ENCODE data around the gene NAIP. TPM values are rescaled to one million over a fixed set of nuclear protein-coding genes. Genes with fewer than 3 reads are reported as not detected.
"Not testable (repeated sequence)": the region's sequence is repeated elsewhere in the genome, so short reads cannot be mapped to it uniquely, and the experiment has no call there.

NAIP gene
- total RNA-seq, 2 experiments from 2014 or later, result 11.1 to 11.3 TPM

DNA sequence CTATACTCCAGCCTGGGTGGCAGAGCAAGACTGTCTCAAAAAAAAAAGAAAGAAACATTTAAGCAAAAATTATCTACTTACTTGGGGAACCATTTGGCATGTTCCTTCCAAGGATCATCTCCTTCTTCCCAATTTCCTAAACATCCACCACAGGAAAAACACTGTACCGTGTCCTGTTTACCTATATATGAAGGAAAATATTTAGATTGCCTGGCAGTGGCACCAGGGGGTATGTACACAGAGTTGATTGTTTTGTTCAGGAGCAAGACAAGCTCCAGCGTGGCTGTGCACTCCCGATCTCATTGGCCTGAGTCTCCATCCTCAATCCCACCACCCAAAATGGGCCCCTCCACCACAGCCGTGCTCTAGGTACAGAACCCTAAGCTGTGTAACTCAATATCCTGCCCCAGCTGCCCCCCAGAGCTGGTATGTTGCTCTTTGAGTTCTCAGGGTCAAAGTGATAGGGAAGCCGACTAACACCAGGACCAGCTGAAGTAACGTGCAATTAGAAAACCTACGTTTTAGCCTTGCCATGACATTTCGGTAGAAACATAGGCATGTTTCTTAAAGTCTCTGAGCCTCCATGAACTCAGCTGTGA is 13.8 kb downstream of the NAIP start:
- no peak overlapping the region for H3K4me3 Mint-ChIP-seq
- DNase-seq, result no peak
- H3K4me1 Mint-ChIP-seq (ENCODE audit: low read depth), result no peaks in the 10 kb centered on the region
- POLR2A ChIA-PET, result no interaction called here
- H3K36me3 Mint-ChIP-seq (ENCODE audit: low read depth), result no peaks in the 10 kb centered on the region
- CTCF ChIA-PET, result no interaction called here
- no peaks in the 10 kb centered on the region for H3K27me3 Mint-ChIP-seq (ENCODE audit: low read depth)
- H3K9me3 Mint-ChIP-seq (ENCODE audit: insufficient read depth), result no peaks in the 10 kb centered on the region
- no peak overlapping the region for H3K27ac Mint-ChIP-seq
- no peak for ATAC-seq

DNA sequence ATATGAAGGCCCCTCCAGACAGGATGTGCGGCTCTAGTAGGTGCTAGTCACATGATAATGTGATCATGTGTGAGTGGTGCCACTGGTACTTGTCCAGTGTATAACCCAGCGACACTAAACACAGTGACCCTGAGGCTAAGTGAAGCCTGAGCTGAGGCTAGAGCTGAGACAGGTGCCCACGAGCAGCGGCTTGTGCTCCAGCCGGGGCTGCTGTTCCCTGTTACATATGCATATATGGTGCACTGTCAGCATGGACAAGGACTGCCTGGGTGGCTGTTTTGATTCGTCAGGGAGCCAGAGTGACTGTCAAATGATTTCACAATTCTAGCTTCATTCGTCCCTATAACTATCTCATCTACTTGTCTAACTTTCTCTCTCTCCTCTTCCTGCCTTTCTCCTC is 18.2 kb downstream of the NAIP start:
- H3K27me3 Mint-ChIP-seq (ENCODE audit: low read depth); H3K9me3 Mint-ChIP-seq (ENCODE audit: insufficient read depth); H3K27ac Mint-ChIP-seq; H3K4me3 Mint-ChIP-seq; CTCF ChIA-PET; DNase-seq; H3K4me1 Mint-ChIP-seq (ENCODE audit: low read depth); POLR2A ChIA-PET; H3K36me3 Mint-ChIP-seq (ENCODE audit: low read depth); ATAC-seq: not testable (repeated sequence)

DNA sequence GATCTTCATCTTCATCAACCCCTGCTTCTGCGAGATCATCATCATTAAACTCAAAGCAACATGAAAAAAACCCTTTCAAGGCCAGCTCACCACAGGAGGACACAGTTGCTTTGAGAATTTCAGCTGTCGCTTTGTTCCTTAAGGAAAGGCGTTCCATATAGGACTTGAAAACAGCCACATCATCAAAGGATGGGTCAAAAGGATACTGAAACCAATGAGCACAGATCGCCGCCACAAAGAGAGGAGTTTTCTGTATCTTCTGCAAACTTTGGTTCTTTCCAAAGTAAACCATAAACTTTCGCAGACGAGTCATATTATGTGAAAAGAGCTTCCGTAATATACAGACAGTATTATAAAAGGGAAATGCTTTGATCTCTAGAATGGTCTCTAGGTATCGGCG is 40.3 kb downstream of the NAIP start:
- H3K27ac Mint-ChIP-seq, CTCF ChIA-PET: not testable (repeated sequence)

DNA sequence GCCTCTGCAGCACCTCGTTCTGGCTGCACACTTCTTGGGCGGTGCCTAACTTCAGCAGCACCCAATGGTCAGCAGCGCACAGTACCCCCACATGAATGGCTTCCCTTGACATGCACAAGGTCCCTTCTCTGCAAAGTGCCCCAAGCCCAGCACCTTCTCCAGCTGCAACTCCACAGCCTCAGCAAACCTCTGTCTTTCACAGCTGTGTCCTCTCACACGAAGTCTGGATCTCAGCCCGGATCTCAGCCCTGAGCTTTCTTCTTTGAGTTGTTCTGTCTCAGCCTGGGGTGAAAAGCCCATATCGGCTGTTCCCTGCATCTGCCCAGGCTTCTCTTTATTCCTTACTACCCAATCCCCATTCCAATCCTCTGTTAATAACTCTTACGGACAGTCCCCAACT is 57.9 kb downstream of the NAIP start:
- H3K36me3 Mint-ChIP-seq (ENCODE audit: low read depth); H3K27me3 Mint-ChIP-seq (ENCODE audit: low read depth); H3K9me3 Mint-ChIP-seq (ENCODE audit: insufficient read depth); H3K4me1 Mint-ChIP-seq (ENCODE audit: low read depth); ATAC-seq; H3K4me3 Mint-ChIP-seq; POLR2A ChIA-PET; H3K27ac Mint-ChIP-seq; CTCF ChIA-PET; DNase-seq: not testable (repeated sequence)

More for the DNA sequence above, 40.3 kb downstream of the NAIP start:
- H3K9me3 Mint-ChIP-seq (ENCODE audit: insufficient read depth); H3K36me3 Mint-ChIP-seq (ENCODE audit: low read depth); DNase-seq; H3K4me3 Mint-ChIP-seq; ATAC-seq; H3K27me3 Mint-ChIP-seq (ENCODE audit: low read depth); POLR2A ChIA-PET; H3K4me1 Mint-ChIP-seq (ENCODE audit: low read depth): not testable (repeated sequence)

DNA sequence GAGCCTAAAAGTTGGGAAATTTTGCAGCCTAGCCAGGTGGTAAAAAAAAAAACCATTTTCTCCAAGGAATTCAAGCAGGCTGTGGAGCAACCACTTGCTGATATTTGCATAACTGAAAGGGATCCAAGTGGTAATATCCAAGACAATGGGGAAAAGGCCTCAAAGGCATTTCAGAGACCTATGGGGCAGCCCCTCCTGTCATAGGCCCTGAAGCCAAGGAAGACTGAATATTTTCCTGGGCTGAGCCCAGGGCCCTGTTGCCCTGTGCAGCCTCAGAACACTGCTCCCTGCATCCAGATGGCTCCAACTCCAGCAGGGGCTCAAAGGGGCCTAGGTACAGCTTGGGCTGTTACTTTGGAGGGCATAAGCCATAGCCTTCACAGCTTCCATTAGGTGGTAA is 60.6 kb downstream of the NAIP start:
- POLR2A ChIA-PET; H3K27ac Mint-ChIP-seq; H3K4me3 Mint-ChIP-seq; H3K4me1 Mint-ChIP-seq (ENCODE audit: low read depth); CTCF ChIA-PET; ATAC-seq; H3K9me3 Mint-ChIP-seq (ENCODE audit: insufficient read depth); H3K27me3 Mint-ChIP-seq (ENCODE audit: low read depth); DNase-seq; H3K36me3 Mint-ChIP-seq (ENCODE audit: low read depth): not testable (repeated sequence)

DNA sequence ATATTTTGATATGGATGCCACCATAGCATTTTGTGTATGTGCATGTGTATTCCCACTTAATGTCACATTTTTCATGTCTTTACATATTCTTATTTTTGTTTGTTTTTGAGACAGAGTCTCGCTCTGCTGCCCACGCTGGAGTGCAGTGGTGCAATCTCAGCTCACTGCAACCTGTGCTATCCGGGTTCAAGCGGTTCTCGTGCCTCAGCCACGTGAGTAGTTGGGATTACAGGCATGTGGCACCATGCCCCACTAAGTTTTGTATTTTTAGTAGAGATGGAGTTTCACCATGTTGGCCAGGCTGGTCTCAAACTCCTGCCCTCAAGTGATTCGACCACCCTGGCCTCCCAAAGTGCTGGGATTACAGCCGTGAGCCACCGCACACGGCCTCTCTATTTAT is 72.1 kb downstream of the NAIP start:
- POLR2A ChIA-PET; H3K4me1 Mint-ChIP-seq (ENCODE audit: low read depth); ATAC-seq; H3K9me3 Mint-ChIP-seq (ENCODE audit: insufficient read depth); CTCF ChIA-PET; H3K27me3 Mint-ChIP-seq (ENCODE audit: low read depth); DNase-seq; H3K27ac Mint-ChIP-seq; H3K4me3 Mint-ChIP-seq; H3K36me3 Mint-ChIP-seq (ENCODE audit: low read depth): not testable (repeated sequence)

DNA sequence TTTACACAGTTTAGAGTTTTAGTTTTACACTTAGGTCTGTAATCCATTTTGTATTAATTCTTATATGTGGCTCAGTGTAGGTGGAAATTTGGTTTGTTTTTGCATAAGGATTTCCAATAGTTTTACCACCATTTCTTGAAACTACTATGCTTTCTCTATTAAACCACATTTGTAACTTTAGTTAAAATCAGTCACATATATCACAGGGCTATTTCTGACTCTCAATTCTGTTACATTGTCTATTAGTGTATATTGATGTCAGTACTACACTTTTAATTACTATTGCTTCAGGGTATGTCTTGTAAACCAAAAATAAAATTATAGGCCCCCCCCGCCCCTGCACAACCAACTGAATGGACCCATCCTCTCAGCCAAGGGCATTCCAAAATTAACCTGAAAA is 92.6 kb downstream of the NAIP start:
- H3K4me3 Mint-ChIP-seq; H3K36me3 Mint-ChIP-seq (ENCODE audit: low read depth); H3K27me3 Mint-ChIP-seq (ENCODE audit: low read depth); H3K9me3 Mint-ChIP-seq (ENCODE audit: insufficient read depth); POLR2A ChIA-PET; ATAC-seq; H3K27ac Mint-ChIP-seq; H3K4me1 Mint-ChIP-seq (ENCODE audit: low read depth); DNase-seq; CTCF ChIA-PET: not testable (repeated sequence)

DNA sequence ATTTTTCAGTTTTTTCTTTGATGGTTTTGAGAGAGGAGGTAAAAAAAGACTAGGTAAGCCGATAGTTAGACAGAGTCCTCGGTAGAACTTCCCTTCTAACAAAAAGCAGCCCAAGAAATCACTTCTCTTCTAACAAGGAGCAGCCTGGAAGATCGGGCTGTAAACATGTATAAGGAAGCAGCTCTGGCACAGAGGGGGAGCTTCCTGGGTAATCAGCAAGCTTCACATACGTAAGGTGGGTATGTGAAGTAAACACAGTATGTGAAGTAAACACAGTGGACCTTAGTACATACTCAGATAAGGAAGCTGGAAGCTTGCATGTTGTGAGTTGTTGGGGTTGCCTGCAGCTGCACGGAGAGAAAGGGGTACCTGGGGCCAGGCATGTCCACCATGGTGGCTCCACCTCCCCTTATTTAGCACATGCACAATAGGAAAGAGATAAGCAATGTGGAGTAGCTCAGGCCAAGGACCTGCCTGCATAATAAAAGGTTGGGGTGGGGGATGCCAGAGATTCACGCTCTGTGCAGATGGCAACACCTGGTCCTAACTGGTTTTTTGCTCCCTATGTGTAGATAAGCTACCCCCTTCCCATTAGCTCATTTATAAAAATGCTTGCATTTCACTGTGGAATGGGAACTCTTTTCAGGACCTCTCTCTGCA is 93.3 kb downstream of the NAIP start:
- DNase-seq; H3K36me3 Mint-ChIP-seq (ENCODE audit: low read depth); H3K27me3 Mint-ChIP-seq (ENCODE audit: low read depth); H3K27ac Mint-ChIP-seq; H3K4me3 Mint-ChIP-seq; H3K9me3 Mint-ChIP-seq (ENCODE audit: insufficient read depth); POLR2A ChIA-PET; CTCF ChIA-PET; H3K4me1 Mint-ChIP-seq (ENCODE audit: low read depth); ATAC-seq: not testable (repeated sequence)

DNA sequence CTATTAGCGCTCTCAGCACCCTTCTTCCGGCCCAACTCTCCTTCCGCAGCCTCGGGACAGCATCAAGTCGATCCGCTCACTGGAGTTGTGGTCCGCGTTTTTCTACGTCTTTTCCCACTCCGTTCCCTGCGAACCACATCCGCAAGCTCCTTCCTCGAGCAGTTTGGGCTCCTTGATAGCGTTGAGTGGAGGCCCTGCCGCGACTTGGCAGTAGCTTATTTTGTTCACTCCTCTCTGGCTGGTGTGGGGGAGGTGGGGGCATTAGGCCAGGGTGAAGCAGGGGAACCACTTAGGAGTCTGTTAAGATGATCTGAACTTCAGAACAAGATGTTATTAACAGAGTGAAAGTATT is 100.0 kb downstream of the NAIP start:
- H3K36me3 Mint-ChIP-seq (ENCODE audit: low read depth); CTCF ChIA-PET; H3K27ac Mint-ChIP-seq; H3K4me1 Mint-ChIP-seq (ENCODE audit: low read depth); POLR2A ChIA-PET; H3K27me3 Mint-ChIP-seq (ENCODE audit: low read depth); H3K9me3 Mint-ChIP-seq (ENCODE audit: insufficient read depth); DNase-seq; H3K4me3 Mint-ChIP-seq: not testable (repeated sequence)
- peak; percentile 64 for ATAC-seq

Other genes with a start within 250 kb of the NAIP start
- gene SERF1A, start 124.7 kb downstream of the NAIP start, total RNA-seq, result 1 to 10 TPM; 1.5 to 4.6 TPM
- 10 to 100 TPM; 45.1 to 46.7 TPM for gene SMN1, start 100.3 kb downstream of the NAIP start, total RNA-seq
- gene GTF2H2, start 42.3 kb upstream of the NAIP start, total RNA-seq, result 10 to 100 TPM; 25.6 to 30.1 TPM